ENCODE results near the gene VAV2. TPM values are rescaled to one million over a fixed set of nuclear protein-coding genes. Genes with fewer than 3 reads are reported as not detected.
A peak's percentile ranks its signal among the peaks of the same experiment; 100 is the strongest.

VAV2 gene
- polyA plus RNA-seq, 1 of the 3 experiments (the other 2 are of a cell fraction) = 14.9 TPM

GRCh38 chr9:133775291-133775690, 216.8 kb downstream of the VAV2 start:
- DNase-seq = no peak
- Histone ChIP-seq H3F3A (replicated peaks; ENCODE audit: insufficient read depth) (no peaks in the 10 kb centered on the region), H3K4me3 (ENCODE audit: low read depth in 2 of 2, low read length in 1 of 2) (no peak overlapping the region), H2AFZ (ENCODE audit: low read depth) (no peak overlapping the region), H3K9ac (no peak overlapping the region), H3K79me2 (ENCODE audit: insufficient read depth) (no peaks in the 10 kb centered on the region), H3K9me3 (no peaks in the 10 kb centered on the region), H3K27ac (ENCODE audit: low read depth in 2 of 2, low read length in 1 of 2) (no peak overlapping the region), H4K20me1 (ENCODE audit: insufficient read depth) (no peaks in the 10 kb centered on the region), H3K9me2 (no peaks in the 10 kb centered on the region), H3K4me2 (no peak overlapping the region), H3K36me3 (replicated peaks in 1 of 2; ENCODE audit: control insufficient read depth in 1 of 2, insufficient read depth in 2 of 2, low read length in 1 of 2) (peaks cover 25 to 53% of the 10 kb centered on the region in 2 experiments), H3K4me1 (ENCODE audit: control insufficient read depth in 1 of 2, insufficient read depth in 2 of 2, low read depth in 1 of 2, low read length in 1 of 2) (peaks cover 0 to 18% of the 10 kb centered on the region in 2 experiments; a peak in 1 of 4 replicates), H3K27me3 (ENCODE audit: insufficient read depth) (no peaks in the 10 kb centered on the region)
- POLR2A ChIA-PET = no interaction called here
- CTCF ChIA-PET = interaction anchor here (0.9 to 3.3 kb wide), 4 partner anchors 15 to 219 kb away, joined by 3 to 24 read pairs (median 11); no protein-coding TSS in a partner anchor
- 94% methylated on average over 2 of the region's 2 CpGs for WGBS (ENCODE audit: low lambda C conversion rate)
- TF ChIP-seq MXI1 (IDR thresholded peaks at IDR 0.05; ENCODE audit: low read depth, low read length) = no peak
- no peak for TF ChIP-seq TAF1 (IDR thresholded peaks at IDR 0.05; ENCODE audit: borderline replicate concordance, low read depth, low read length)
- no peak for TF ChIP-seq RCOR1 (IDR thresholded peaks at IDR 0.05; ENCODE audit: low read length)
- no peak for TF ChIP-seq POLR2AphosphoS5 (IDR thresholded peaks at IDR 0.05; ENCODE audit: low read depth, low read length)

DNA sequence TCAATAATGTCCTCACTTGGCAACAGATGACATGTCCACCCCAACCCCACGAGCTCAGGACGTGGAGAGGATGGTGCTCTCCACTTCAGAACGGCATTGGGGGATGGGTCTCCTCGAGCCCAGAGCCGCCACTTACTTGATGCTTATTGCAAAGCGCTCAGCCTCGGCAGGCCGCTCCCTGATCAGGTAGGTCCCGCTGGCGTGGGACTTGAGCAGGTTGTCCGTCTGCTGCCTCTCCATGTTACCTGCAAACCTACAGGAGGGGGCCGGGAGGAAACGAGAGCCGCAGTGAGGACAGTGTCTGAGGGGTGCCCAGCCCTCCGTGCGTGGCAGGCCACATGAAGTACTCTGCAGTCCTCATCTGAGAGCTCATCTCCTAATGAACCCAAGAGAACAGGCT, 217.3 kb downstream of the VAV2 start:
- Histone ChIP-seq H3K27ac (ENCODE audit: low read depth in 2 of 2, low read length in 1 of 2) (peak overlapping the region in 1 of 2 experiments; percentile 71; a peak in 2 of 4 replicates), H3K4me2 (no peak overlapping the region), H3K4me3 (ENCODE audit: low read depth in 2 of 2, low read length in 1 of 2) (no peak overlapping the region), H3K9me3 (no peaks in the 10 kb centered on the region), H2AFZ (ENCODE audit: low read depth) (no peak overlapping the region), H3K9me2 (no peaks in the 10 kb centered on the region), H3K79me2 (ENCODE audit: insufficient read depth) (no peaks in the 10 kb centered on the region), H3K36me3 (replicated peaks in 1 of 2; ENCODE audit: control insufficient read depth in 1 of 2, insufficient read depth in 2 of 2, low read length in 1 of 2) (peaks cover 25 to 57% of the 10 kb centered on the region in 2 experiments), H3K9ac (no peak overlapping the region), H3K4me1 (ENCODE audit: control insufficient read depth in 1 of 2, insufficient read depth in 2 of 2, low read depth in 1 of 2, low read length in 1 of 2) (peaks cover 0 to 19% of the 10 kb centered on the region in 2 experiments; a peak in 1 of 4 replicates), H4K20me1 (ENCODE audit: insufficient read depth) (no peaks in the 10 kb centered on the region), H3K27me3 (ENCODE audit: insufficient read depth) (no peaks in the 10 kb centered on the region), H3F3A (replicated peaks; ENCODE audit: insufficient read depth) (no peaks in the 10 kb centered on the region)
- DNase-seq = no peak
- CTCF ChIA-PET = interaction anchor here (0.9 to 3.3 kb wide), 6 partner anchors 8 to 219 kb away, joined by 3 to 24 read pairs (median 6); no protein-coding TSS in a partner anchor
- 90% methylated on average over 16 of the region's 16 CpGs for WGBS (ENCODE audit: low lambda C conversion rate)
- POLR2A ChIA-PET = no interaction called here
- TF ChIP-seq YY1 (IDR thresholded peaks at IDR 0.05; ENCODE audit: low read depth) (no peak), RCOR1 (IDR thresholded peaks at IDR 0.05; ENCODE audit: low read length) (no peak), FOSL2 (IDR thresholded peaks at IDR 0.05; ENCODE audit: borderline replicate concordance, low read depth) (no peak), RFX5 (IDR thresholded peaks at IDR 0.05; ENCODE audit: low read length) (no peak), TAF1 (IDR thresholded peaks at IDR 0.05; ENCODE audit: borderline replicate concordance, low read depth, low read length) (no peak), IRF3 (IDR thresholded peaks at IDR 0.05; ENCODE audit: low read depth, low read length) (no peak), GATA2 (CRISPR knock-in tag; IDR thresholded peaks at IDR 0.05) (no peak), EP300 (IDR thresholded peaks at IDR 0.05; ENCODE audit: borderline replicate concordance in 1 of 2, low read depth in 1 of 2, low read length in 1 of 2) (no peak), FOXM1 (IDR thresholded peaks at IDR 0.05; ENCODE audit: low read depth) (no peak)
- TF ChIP-seq, protein P1, sequence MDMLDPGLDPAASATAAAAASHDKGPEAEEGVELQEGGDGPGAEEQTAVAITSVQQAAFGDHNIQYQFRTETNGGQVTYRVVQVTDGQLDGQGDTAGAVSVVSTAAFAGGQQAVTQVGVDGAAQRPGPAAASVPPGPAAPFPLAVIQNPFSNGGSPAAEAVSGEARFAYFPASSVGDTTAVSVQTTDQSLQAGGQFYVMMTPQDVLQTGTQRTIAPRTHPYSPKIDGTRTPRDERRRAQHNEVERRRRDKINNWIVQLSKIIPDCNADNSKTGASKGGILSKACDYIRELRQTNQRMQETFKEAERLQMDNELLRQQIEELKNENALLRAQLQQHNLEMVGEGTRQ (IDR thresholded peaks at IDR 0.05; ENCODE audit: borderline replicate concordance, low read depth, low read length) = no peak

All from SK-N-SH (cell line).